OCI-LY3 (cell line): ENCODE measurements around the gene ZNF362.

Experiments
- CTCF ChIP-seq: fragments of 200-600, 300-600 bp; sonication (generic); IDR thresholded peaks from 2 replicates; pipeline ENCODE4 v1.5.1; 2014; ENCODE audit warnings: antibody characterized with exemption, low read length, low read depth
- EZH2phosphoT487 ChIP-seq: fragments of 200-600 bp; shearing (Covaris generic); IDR thresholded peaks from 2 replicates; pipeline ENCODE4 v1.6.1; 2018; ENCODE audit warnings: antibody characterized with exemption, mixed run types, low read depth

GRCh38 chr1:33242652-33243051 lies 13.6 kb upstream of the ZNF362 start:
- TF ChIP-seq EZH2phosphoT487 (no peak), CTCF (no peak)
